ENCODE data around the gene PCDHGC5. TPM values are rescaled to one million over a fixed set of nuclear protein-coding genes. Genes with fewer than 3 reads are reported as not detected.

PCDHGC5 gene
- total RNA-seq, 1 donor from 2014 or later: 0.40 TPM

DNA sequence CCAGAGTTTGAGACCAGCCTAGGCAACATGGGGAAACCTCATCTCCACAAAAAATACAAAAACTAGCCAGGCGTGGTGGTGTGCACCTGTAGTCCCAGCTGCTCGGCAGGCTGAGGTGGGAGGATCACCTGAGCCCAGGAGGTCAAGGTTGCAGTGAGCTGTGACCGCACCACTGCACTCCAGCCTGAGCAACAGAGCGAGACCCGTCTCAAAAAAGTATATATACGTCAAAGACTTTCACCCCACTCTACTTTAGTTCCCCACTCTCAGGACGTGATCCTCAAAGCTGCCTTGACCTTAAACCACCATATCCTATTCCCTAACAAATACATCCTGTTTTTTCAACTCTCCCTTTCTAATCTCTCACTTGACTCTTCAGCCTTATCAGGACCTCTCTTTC lies 41.0 kb downstream of the PCDHGC5 start:
- no peak for DNase-seq (ENCODE audit: low read depth in 2 of 2)

DNA sequence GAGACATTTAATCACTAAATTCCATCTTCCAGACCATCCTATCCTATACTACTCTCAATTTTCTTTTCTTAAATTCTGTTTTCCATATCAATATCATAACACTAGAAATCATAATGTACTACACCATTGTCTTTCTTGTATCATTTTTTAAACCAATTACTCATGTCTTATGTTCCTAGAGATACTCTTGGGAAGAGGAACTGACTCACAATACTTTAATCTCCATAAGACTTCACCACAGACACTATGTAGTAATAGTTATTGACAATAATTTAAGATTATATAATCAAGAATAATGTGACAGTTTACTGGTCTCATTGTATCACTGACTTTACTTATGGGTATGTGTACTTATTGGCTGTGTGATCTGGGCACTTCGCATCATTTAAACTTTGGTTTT lies 43.8 kb downstream of the PCDHGC5 start:
- DNase-seq (ENCODE audit: low read depth in 2 of 2): peak in 1 of 2 donors; percentile 58

DNA sequence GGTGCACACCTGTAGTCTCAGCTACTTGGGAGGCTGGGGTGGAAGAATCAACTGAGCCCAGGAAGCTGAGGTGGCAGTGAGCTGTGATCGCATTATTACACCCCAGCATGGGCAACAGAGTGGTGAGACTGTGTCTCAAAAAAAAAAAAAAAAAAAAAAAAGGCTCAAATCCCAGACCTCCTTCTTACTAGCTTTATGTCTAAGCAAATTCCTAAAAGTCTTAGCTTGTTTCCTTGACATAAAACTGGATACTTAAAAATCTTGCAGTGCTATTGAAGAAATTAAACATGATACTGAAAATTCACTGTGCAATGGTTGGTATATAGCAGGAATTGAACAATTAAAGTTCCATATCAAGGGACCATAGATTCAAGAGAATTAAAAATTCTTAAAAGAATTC lies 45.0 kb downstream of the PCDHGC5 start:
- DNase-seq (ENCODE audit: low read depth in 2 of 2): no peak

DNA sequence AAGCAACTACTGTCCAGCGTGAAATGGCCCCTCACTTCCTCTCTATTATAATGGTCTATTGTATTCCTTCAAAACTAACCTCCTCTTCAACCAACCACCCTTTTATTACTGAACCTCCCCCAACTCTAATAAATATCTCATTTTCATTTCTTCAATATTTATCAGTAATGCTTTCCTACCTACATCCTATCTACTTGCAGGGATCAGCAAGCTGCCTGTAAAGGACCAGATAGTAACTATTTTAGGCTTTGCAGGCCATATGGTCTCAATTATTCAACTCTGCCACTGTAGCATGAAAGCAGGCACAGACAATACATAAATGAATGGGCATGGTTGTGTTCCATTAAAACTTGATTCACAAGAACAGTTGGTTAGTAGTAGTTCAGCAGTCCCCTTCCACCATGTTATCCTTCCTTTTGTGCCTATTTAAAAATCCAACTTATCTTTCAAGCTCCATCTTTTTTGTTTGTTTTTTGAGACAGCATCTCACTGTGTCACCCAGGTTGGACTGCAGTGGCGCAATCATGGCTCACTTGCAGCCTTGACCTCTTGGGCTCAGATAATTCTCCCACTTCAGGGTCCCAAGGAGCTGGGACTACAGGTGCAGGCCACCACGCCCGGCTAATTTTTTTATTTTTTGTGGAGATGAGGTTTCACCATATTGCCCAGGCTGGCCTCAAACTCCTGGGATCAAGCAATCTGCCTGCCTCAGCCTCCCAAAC lies 45.8 kb downstream of the PCDHGC5 start:
- DNase-seq (ENCODE audit: low read depth in 2 of 2): no peak

Other genes with a start within 250 kb of the PCDHGC5 start
- 0.44 and 1.4 TPM in 2 replicates for gene PCDHB15, start 243.7 kb upstream of the PCDHGC5 start, total RNA-seq
- under 0.01 and 0.20 TPM in 2 replicates for gene SLC25A2, start 185.0 kb upstream of the PCDHGC5 start, total RNA-seq
- 56.7 and 63.5 TPM in 2 replicates for gene TAF7, start 168.3 kb upstream of the PCDHGC5 start, total RNA-seq
- 0.40 and 0.44 TPM in 2 replicates for gene PCDHGA1, start 158.6 kb upstream of the PCDHGC5 start, total RNA-seq
- gene PCDHGA2, start 150.3 kb upstream of the PCDHGC5 start, total RNA-seq: 0.65 and 0.79 TPM in 2 replicates
- 0.40 and 0.44 TPM in 2 replicates for gene PCDHGA3, start 145.3 kb upstream of the PCDHGC5 start, total RNA-seq
- 0.87 and 1.6 TPM in 2 replicates for gene PCDHGB1, start 139.0 kb upstream of the PCDHGC5 start, total RNA-seq
- gene PCDHGA4, start 134.1 kb upstream of the PCDHGC5 start, total RNA-seq: 2.0 TPM in 2 replicates
- 1.3 and 1.4 TPM in 2 replicates for gene PCDHGB2, start 129.1 kb upstream of the PCDHGC5 start, total RNA-seq
- 0.44 and 0.60 TPM in 2 replicates for gene PCDHGA5, start 124.9 kb upstream of the PCDHGC5 start, total RNA-seq
- gene PCDHGB3, start 118.8 kb upstream of the PCDHGC5 start, total RNA-seq: 2.0 and 3.8 TPM in 2 replicates
- gene PCDHGA6, start 115.2 kb upstream of the PCDHGC5 start, total RNA-seq: 1.7 and 2.4 TPM in 2 replicates
- gene PCDHGA7, start 106.3 kb upstream of the PCDHGC5 start, total RNA-seq: 0.65 and 0.99 TPM in 2 replicates
- 8.3 and 10.1 TPM in 2 replicates for gene PCDHGB4, start 101.4 kb upstream of the PCDHGC5 start, total RNA-seq
- gene PCDHGA8, start 96.4 kb upstream of the PCDHGC5 start, total RNA-seq: 1.1 and 1.2 TPM in 2 replicates
- gene PCDHGB5, start 91.1 kb upstream of the PCDHGC5 start, total RNA-seq: 7.4 and 9.5 TPM in 2 replicates
- gene PCDHGA9, start 86.3 kb upstream of the PCDHGC5 start, total RNA-seq: 0.87 and 2.2 TPM in 2 replicates
- 1.3 and 2.4 TPM in 2 replicates for gene PCDHGB6, start 81.1 kb upstream of the PCDHGC5 start, total RNA-seq
- 2.6 and 5.0 TPM in 2 replicates for gene PCDHGA10, start 76.1 kb upstream of the PCDHGC5 start, total RNA-seq
- 4.1 and 6.2 TPM in 2 replicates for gene PCDHGB7, start 71.4 kb upstream of the PCDHGC5 start, total RNA-seq
- gene PCDHGA11, start 68.0 kb upstream of the PCDHGC5 start, total RNA-seq: 4.1 and 4.4 TPM in 2 replicates
- 1.8 and 2.8 TPM in 2 replicates for gene PCDHGA12, start 58.6 kb upstream of the PCDHGC5 start, total RNA-seq
- gene PCDHGC3, start 13.1 kb upstream of the PCDHGC5 start, total RNA-seq: 10.2 and 10.9 TPM in 2 replicates
- 0.65 and 0.79 TPM in 2 replicates for gene PCDHGC4, start 4.1 kb upstream of the PCDHGC5 start, total RNA-seq
- 28.8 and 29.6 TPM in 2 replicates for gene DIAPH1, start 129.9 kb downstream of the PCDHGC5 start, total RNA-seq
- 45.0 and 48.2 TPM in 2 replicates for gene HDAC3, start 147.8 kb downstream of the PCDHGC5 start, total RNA-seq
- gene RELL2, start 147.9 kb downstream of the PCDHGC5 start, total RNA-seq: 5.6 and 6.1 TPM in 2 replicates
- gene FCHSD1, start 162.3 kb downstream of the PCDHGC5 start, total RNA-seq: 9.3 and 10.5 TPM in 2 replicates
- 22.4 and 30.8 TPM in 2 replicates for gene ARAP3, start 193.1 kb downstream of the PCDHGC5 start, total RNA-seq

Data from lung microvascular endothelial cell (primary cell).